Right ventricle myocardium inferior (tissue), 1 donor: ENCODE measurements around the gene MPND. TPM values are rescaled to one million over a fixed set of nuclear protein-coding genes. Genes with fewer than 3 reads are reported as not detected.

Experiments
- ATAC-seq: fragments of 200-7000 bp; cut with Tn5 transposase; one replicate; pipeline ENCODE4 v1.9.1; 2020; ENCODE audit warnings: mild to moderate bottlenecking, moderate library complexity
- DNase-seq: peaks from one replicate; pipeline ENCODE4 v3.0.0; 2021; ENCODE audit errors: missing footprints
- intact Hi-C: fragments of 100-400 bp; cut with DNase I; formaldehyde crosslinking; loops from one replicate; pipeline ENCODE4 v1.11.0; 2022
- total RNA-seq: library from RNA; stranded (reverse); fragmentation: NEBNext Ultra II Directional; extraction: Animal tissue kit (Norgen Biotek cat#: 25700); gene quantifications from one replicate; pipeline ENCODE4 v1.2.1, GENCODE V29; 2021
- donor health status: DM: no; HTN: yes; CAD: no; lungs with severe emphysema.

The MPND gene
- total RNA-seq, 1 donor from 2014 or later, result 21.0 TPM

- DNase-seq (no peak), ATAC-seq (no peak)
- intact Hi-C loops, result no loop called here
Measured at GRCh38 chr19:4389064-4389375, 45.7 kb downstream of the MPND start.

- no peak for DNase-seq
- intact Hi-C loops, result no loop called here
- ATAC-seq, result no peak
Measured at GRCh38 chr19:4389511-4390016, 46.2 kb downstream of the MPND start.

GRCh38 chr19:4390017-4390566 is 46.7 kb downstream of the MPND start:
- ATAC-seq (peak; percentile 53), DNase-seq (peak; percentile 71)

GRCh38 chr19:4390567-4391305 is 47.4 kb downstream of the MPND start:
- intact Hi-C loops, result no loop called here
- DNase-seq (no peak), ATAC-seq (peak; percentile 17)

More at GRCh38 chr19:4390017-4390566, 46.7 kb downstream of the MPND start:
- intact Hi-C loops, result no loop called here

- DNase-seq (peak; percentile 0), ATAC-seq (no peak)
- intact Hi-C loops, result no loop called here
Measured at GRCh38 chr19:4391306-4391693, 47.9 kb downstream of the MPND start.

- DNase-seq, result peak; percentile 52
- intact Hi-C loops, result no loop called here
- ATAC-seq, result peak; percentile 45
Measured at GRCh38 chr19:4391701-4392483, 48.5 kb downstream of the MPND start.

- DNase-seq, result peak; percentile 6
- intact Hi-C loops, result no loop called here
- ATAC-seq, result no peak
Measured at GRCh38 chr19:4393947-4394590, 50.7 kb downstream of the MPND start.

- DNase-seq, result peak; percentile 53
- no peak for ATAC-seq
- intact Hi-C loops, result no loop called here
Measured at GRCh38 chr19:4396949-4397783, 53.8 kb downstream of the MPND start.

GRCh38 chr19:4399812-4400134 is 56.4 kb downstream of the MPND start:
- ATAC-seq (peak; percentile 3), DNase-seq (no peak)
- intact Hi-C loops, result loop anchor here (1.0 to 5.0 kb wide), 4 partner anchors 25 to 152 kb away; partner anchors contain the start of genes HDGFL2, MPND and YJU2

- intact Hi-C loops, result loop anchor here (1.0 to 5.0 kb wide), 4 partner anchors 26 to 153 kb away; partner anchors contain the start of genes HDGFL2, MPND and YJU2
- ATAC-seq (peak; percentile 69), DNase-seq (peak; percentile 94)
Measured at GRCh38 chr19:4400135-4400936, 57.0 kb downstream of the MPND start, which contains the start of gene SH3GL1. Gene SH3GL1, minus strand, starts transcription at chr19:4400547. Its CDS starts 179 bp downstream, at chr19:4400368.

- DNase-seq, result no peak
- ATAC-seq, result no peak
- intact Hi-C loops, result loop anchor here (1.0 to 5.0 kb wide), 4 partner anchors 27 to 73 kb away; partner anchors contain the start of gene HDGFL2
Measured at GRCh38 chr19:4401769-4402170, 58.4 kb downstream of the MPND start.

GRCh38 chr19:4402171-4403004 is 59.0 kb downstream of the MPND start, which contains the start of gene CHAF1A:
Gene CHAF1A, plus strand, starts transcription at chr19:4402640. Its CDS starts 123 bp downstream, at chr19:4402763.
- intact Hi-C loops, result loop anchor here (1.0 to 5.0 kb wide), 3 partner anchors 47 to 74 kb away; partner anchors contain the start of gene HDGFL2
- peak; percentile 99 for DNase-seq
- peak; percentile 97 for ATAC-seq

- intact Hi-C loops, result loop anchor here (5.0 kb wide), 1 partner anchor 69 kb away; the partner anchor contains the start of gene HDGFL2
- no peak for ATAC-seq
- DNase-seq, result no peak
Measured at GRCh38 chr19:4403005-4403761, 59.8 kb downstream of the MPND start.

- intact Hi-C loops, result no loop called here
- ATAC-seq (no peak), DNase-seq (no peak)
Measured at GRCh38 chr19:4405977-4406376, 62.6 kb downstream of the MPND start.

- ATAC-seq (no peak), DNase-seq (no peak)
- intact Hi-C loops, result no loop called here
Measured at GRCh38 chr19:4406626-4407025, 63.3 kb downstream of the MPND start.
